Central memory CD8-positive, alpha-beta T cell (primary cell): Measurements from ENCODE around the gene NKAPL.

Experiments used
- ATAC-seq: fragments of 150-1000 bp; cut with Tn5 transposase; replicated peaks from 2 replicates; pipeline ENCODE4 v1.10.0; 2022; ENCODE audit warnings: mild to moderate bottlenecking, moderate FRiP score, moderate number of reproducible peaks; ENCODE audit not compliant: poor library complexity, severe bottlenecking; ENCODE audit errors: extremely low read depth
- DNase-seq, 2 donors: peaks; one replicate each; pipeline ENCODE4 v3.0.0; 2021; ENCODE audit warnings: low spot score in 2 of 2
- H3K27ac Mint-ChIP-seq: one replicate; pipeline ENCODE4 v1.8.0; 2022; ENCODE audit warnings: low read depth, mild to moderate bottlenecking, moderate library complexity, mixed read lengths
- H3K27me3 Mint-ChIP-seq: one replicate; pipeline ENCODE4 v1.8.0; 2022; ENCODE audit warnings: mixed read lengths
- H3K36me3 Mint-ChIP-seq: one replicate; pipeline ENCODE4 v1.8.0; 2022; ENCODE audit warnings: mild to moderate bottlenecking, moderate library complexity, mixed read lengths; ENCODE audit not compliant: insufficient read depth
- H3K4me1 Mint-ChIP-seq: one replicate; pipeline ENCODE4 v1.8.0; 2022; ENCODE audit warnings: mixed read lengths
- H3K4me3 Mint-ChIP-seq: one replicate; pipeline ENCODE4 v1.8.0; 2022; ENCODE audit warnings: mild to moderate bottlenecking, moderate library complexity, mixed read lengths
- H3K9me3 Mint-ChIP-seq: one replicate; pipeline ENCODE4 v1.8.0; 2022; ENCODE audit warnings: mixed read lengths

Gene NKAPL

DNA sequence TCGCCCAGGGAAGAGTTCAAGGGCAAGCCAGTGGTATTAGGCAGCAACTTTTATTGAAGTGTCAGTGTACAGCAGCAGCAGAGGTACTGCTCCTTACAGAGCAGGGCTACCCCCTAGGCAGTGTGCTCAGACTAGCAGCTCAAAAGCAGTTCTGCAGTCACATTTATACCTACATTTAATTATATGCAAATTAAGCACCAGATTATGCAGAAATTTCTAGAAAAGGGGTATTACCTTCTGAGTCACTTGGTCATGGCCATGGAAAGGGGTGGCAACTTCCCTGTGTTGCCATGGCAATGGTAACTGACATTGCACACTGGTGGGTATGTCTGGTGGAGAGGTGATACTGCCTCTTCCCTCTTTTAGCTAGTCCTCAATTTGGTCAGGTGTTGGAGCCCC, 5.0 kb upstream of the NKAPL start:
- no peaks in the 10 kb centered on the region for H3K9me3 Mint-ChIP-seq
- H3K36me3 Mint-ChIP-seq: peaks cover 1% of the 10 kb centered on the region
- no peak overlapping the region for H3K27ac Mint-ChIP-seq
- no peak overlapping the region for H3K4me3 Mint-ChIP-seq
- ATAC-seq (no peak), DNase-seq (no peak)
- peaks cover 24% of the 10 kb centered on the region for H3K4me1 Mint-ChIP-seq
- peaks cover 12% of the 10 kb centered on the region for H3K27me3 Mint-ChIP-seq

GRCh38 chr6:28257042-28257441, 2.1 kb upstream of the NKAPL start:
- no peaks in the 10 kb centered on the region for H3K9me3 Mint-ChIP-seq
- H3K4me1 Mint-ChIP-seq: peaks cover 8% of the 10 kb centered on the region
- no peak overlapping the region for H3K4me3 Mint-ChIP-seq
- ATAC-seq: no peak
- H3K36me3 Mint-ChIP-seq: peaks cover under 1% of the 10 kb centered on the region
- no peak overlapping the region for H3K27ac Mint-ChIP-seq
- H3K27me3 Mint-ChIP-seq: peaks cover 33% of the 10 kb centered on the region
- no peak for DNase-seq

DNA sequence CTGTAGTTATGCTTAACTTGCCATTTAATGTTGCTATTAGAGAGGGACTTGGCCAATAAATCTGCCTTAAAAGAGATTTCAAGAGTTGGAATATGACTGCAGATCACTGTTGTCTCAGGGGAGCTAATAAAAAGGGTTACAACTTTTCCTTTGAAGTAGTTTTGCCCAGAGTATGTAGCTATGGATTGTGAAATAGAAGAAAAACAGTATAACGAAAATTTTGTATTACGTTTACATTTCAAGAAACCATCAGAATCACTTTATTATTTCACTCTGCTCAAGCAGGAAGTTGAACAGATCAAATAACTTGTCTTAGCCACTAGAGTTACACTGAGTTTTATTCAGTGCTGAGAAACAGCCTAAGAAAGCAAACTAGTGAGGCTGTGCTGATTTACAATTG, 4.8 kb downstream of the NKAPL start:
- Mint-ChIP-seq H3K4me3 (no peak overlapping the region), H3K9me3 (no peaks in the 10 kb centered on the region), H3K36me3 (no peaks in the 10 kb centered on the region), H3K4me1 (no peaks in the 10 kb centered on the region), H3K27me3 (peaks cover 21% of the 10 kb centered on the region), H3K27ac (no peak overlapping the region)
- DNase-seq: no peak
- no peak for ATAC-seq

GRCh38 chr6:28264834-28265401, 5.8 kb downstream of the NKAPL start:
- Mint-ChIP-seq H3K27me3 (peaks cover 14% of the 10 kb centered on the region), H3K4me3 (no peak overlapping the region), H3K27ac (no peak overlapping the region), H3K36me3 (no peaks in the 10 kb centered on the region), H3K9me3 (no peaks in the 10 kb centered on the region), H3K4me1 (no peaks in the 10 kb centered on the region)
- no peak for DNase-seq
- ATAC-seq: no peak

GRCh38 chr6:28266563-28266961, 7.5 kb downstream of the NKAPL start:
- Mint-ChIP-seq H3K27ac (no peak overlapping the region), H3K4me3 (no peak overlapping the region), H3K4me1 (no peaks in the 10 kb centered on the region), H3K27me3 (peaks cover 3% of the 10 kb centered on the region), H3K36me3 (peaks cover 2% of the 10 kb centered on the region), H3K9me3 (no peaks in the 10 kb centered on the region)
- DNase-seq: no peak
- no peak for ATAC-seq

DNA sequence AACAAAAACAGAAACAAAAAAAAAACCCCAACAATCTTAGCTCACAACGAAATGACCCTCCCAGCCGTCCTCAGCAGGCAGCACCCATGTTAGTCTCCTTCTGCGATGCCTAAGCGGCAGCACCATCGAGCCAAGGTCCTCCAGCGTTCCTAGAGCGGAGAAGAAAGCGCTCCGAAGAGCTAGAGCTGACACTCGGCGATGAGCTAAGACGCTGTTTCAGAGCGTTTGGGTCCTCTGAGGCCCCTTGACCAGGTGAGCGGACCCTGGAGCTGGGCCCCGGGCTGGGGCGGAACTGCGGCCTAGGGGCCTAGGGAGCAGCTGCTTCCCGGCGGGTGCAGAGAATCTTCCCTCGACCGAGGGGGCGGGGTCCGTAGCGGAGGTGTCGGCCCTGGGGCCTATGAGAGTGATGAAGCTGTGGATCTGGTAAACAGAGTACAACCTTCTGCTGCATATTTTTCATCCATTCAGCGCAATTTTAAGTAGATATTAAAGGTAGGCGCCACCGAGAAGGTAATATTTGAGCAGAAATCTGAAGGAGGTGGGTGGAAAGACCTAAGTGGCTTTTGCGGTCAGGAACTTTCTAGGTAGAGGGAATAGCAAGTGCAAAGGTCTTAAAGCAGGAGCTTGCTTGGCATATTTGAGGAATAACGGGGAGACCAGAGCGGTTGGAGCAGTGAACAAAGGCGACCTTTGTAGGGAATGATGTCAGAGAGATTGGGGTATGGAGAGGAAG, 8.0 kb downstream of the NKAPL start, which contains the start of gene ZSCAN26:
Gene ZSCAN26 (plus strand): TSS at position 182 of the 733 bp plus-strand sequence. CDS start 4,777 bp downstream, outside the sequence.
- H3K4me3 Mint-ChIP-seq: no peak within 1 kb of the TSS
- DNase-seq: peak; percentile 83 to 88
- ATAC-seq: peak; percentile 98
- H3K27ac Mint-ChIP-seq: no peak within 1 kb of the TSS
- no peaks in the 10 kb centered on the region for H3K9me3 Mint-ChIP-seq
- H3K4me1 Mint-ChIP-seq: no peaks in the 10 kb centered on the region
- H3K27me3 Mint-ChIP-seq: no peaks in the 10 kb centered on the region
- H3K36me3 Mint-ChIP-seq: peaks cover 7% of the 10 kb centered on the region

DNA sequence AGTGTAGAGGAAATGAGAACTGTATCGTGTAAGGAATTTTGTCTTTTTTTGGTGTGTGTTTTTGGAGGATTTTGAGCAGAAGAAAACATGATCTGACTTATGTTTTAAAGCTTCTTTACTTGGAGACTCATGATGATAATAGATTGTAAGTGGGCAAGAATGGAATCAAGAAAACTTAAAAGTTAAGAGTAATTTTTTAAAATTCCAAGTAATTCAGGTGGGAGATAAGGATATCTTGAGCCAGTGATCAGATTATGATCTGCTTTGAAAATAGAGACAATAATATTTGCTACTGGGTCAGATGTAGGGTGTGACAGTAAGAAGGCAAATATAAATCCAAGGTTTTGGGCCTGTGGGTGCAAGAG, 8.6 kb downstream of the NKAPL start:
- no peak overlapping the region for H3K27ac Mint-ChIP-seq
- ATAC-seq (no peak), DNase-seq (no peak)
- peaks cover 10% of the 10 kb centered on the region for H3K36me3 Mint-ChIP-seq
- no peaks in the 10 kb centered on the region for H3K9me3 Mint-ChIP-seq
- H3K27me3 Mint-ChIP-seq: no peaks in the 10 kb centered on the region
- no peak overlapping the region for H3K4me3 Mint-ChIP-seq
- no peaks in the 10 kb centered on the region for H3K4me1 Mint-ChIP-seq

DNA sequence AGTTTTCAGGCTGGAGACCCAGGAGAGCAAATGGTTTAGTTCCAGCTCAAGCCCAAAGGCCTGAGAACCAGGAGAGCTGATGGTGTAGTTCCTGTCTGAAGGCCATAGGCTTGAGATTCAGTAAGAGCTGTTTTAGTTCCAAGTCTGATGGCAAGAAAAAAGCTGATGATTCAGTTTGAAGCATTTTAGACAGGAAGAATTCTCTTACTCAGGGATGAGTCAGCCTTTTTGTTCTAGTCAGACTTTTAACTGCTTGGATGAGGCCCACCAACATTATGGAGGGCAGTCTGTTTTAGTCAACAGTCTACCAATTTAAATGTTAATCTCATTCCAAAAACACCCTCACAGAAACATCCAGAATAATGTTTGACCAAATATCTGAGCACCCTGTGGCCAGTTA, 10.4 kb downstream of the NKAPL start:
- H3K4me3 Mint-ChIP-seq: no peak overlapping the region
- no peaks in the 10 kb centered on the region for H3K4me1 Mint-ChIP-seq
- H3K9me3 Mint-ChIP-seq: no peaks in the 10 kb centered on the region
- H3K27ac Mint-ChIP-seq: no peak overlapping the region
- DNase-seq (no peak), ATAC-seq (no peak)
- H3K27me3 Mint-ChIP-seq: no peaks in the 10 kb centered on the region
- peaks cover 26% of the 10 kb centered on the region for H3K36me3 Mint-ChIP-seq

DNA sequence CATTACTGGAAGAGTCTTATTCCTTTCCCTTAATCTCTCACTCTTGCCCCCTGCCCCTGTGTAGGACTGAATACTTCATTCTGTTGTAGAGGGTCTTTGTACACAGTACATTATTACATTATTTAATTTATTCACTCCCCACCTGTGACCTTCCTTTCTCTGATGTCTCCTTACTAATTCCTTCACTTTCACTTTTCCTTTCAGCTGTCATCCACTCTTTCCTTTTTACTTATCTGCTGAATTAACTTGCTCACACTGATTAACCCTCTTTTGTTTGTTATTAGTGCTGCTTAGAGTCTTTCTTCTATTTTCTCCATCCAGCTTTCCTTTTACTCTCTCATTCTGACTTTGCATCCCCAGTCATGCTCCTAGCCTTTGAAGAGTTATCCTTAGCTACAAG, 15.8 kb downstream of the NKAPL start:
- Mint-ChIP-seq H3K4me3 (no peak overlapping the region), H3K36me3 (peaks cover 41% of the 10 kb centered on the region), H3K27ac (no peak overlapping the region), H3K9me3 (no peaks in the 10 kb centered on the region), H3K27me3 (no peaks in the 10 kb centered on the region), H3K4me1 (peaks cover 6% of the 10 kb centered on the region)
- DNase-seq (no peak), ATAC-seq (no peak)

- Mint-ChIP-seq H3K27ac (no peak overlapping the region), H3K4me1 (peaks cover 16% of the 10 kb centered on the region), H3K4me3 (no peak overlapping the region), H3K36me3 (peaks cover 32% of the 10 kb centered on the region), H3K9me3 (no peaks in the 10 kb centered on the region), H3K27me3 (peaks cover 13% of the 10 kb centered on the region)
- ATAC-seq (no peak), DNase-seq (no peak)
These were observed 18.6 kb downstream of the NKAPL start for GRCh38 chr6:28277746-28278145.

DNA sequence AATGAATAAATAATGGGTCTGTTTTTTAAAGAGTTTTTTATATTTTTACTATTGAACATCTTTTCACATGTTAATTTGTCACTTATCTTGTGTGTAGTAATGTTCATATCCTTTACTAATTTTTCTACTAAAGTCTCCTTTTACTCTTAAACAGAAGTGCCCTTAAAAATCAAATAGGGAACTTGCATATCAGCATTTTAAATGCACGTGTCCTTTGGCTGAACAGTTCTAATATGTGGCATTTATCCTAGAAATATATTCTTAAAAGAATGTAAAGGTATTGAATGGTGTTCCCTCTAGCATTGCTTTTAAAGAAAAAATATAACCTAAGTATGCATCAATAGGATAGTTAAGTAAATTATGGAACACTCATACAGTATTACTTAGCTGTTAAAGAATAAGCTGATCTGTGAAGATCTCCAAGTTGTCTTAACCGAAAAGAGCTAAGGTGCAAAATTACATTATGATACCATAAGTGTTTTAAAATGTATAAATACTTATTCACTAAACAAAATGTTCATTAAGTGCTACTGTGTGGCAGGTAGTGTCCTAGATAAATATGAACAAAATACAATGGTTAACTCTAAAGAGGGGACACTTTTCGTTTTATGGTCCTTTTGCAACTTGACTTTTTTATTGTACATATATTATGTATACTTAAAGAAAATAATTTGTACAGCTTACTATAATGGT, 21.6 kb downstream of the NKAPL start:
- Mint-ChIP-seq H3K4me1 (peaks cover 10% of the 10 kb centered on the region), H3K4me3 (peak overlapping the region; percentile 65), H3K9me3 (no peaks in the 10 kb centered on the region), H3K36me3 (peaks cover 8% of the 10 kb centered on the region), H3K27ac (peak overlapping the region; percentile 29), H3K27me3 (peaks cover 15% of the 10 kb centered on the region)
- ATAC-seq: no peak
- DNase-seq: no peak

- Mint-ChIP-seq H3K27me3 (peaks cover 15% of the 10 kb centered on the region), H3K9me3 (no peaks in the 10 kb centered on the region), H3K4me1 (peaks cover 10% of the 10 kb centered on the region), H3K36me3 (peaks cover 4% of the 10 kb centered on the region), H3K4me3 (peak within 1 kb of the TSS; percentile 65), H3K27ac (peak within 1 kb of the TSS; percentile 29)
- DNase-seq (peak in 1 of 2 donors; percentile 21), ATAC-seq (peak; percentile 72)
These were observed 22.4 kb downstream of the NKAPL start, which contains the start of gene PGBD1 for GRCh38 chr6:28281288-28282064. TSS of gene PGBD1 (plus strand) at chr6:28281572. CDS start at chr6:28283814, 2,242 bp downstream.
